ACC112 (cell line): ENCODE measurements around the gene PPDPF.

Experiments
- H2AFZ ChIP-seq: fragments of 200-600 bp; sonication (generic); one replicate; pipeline ENCODE4 v1.6.0; 2017; ENCODE audit warnings: antibody characterized with exemption, low read length; ENCODE audit not compliant: unreplicated experiment
- H3K27ac ChIP-seq: fragments of 200-600 bp; sonication (generic); 2 replicates; pipeline ENCODE4 v1.5.1; 2014; ENCODE audit warnings: low read depth, mild to moderate bottlenecking, antibody characterized with exemption, low read length, moderate library complexity
- H3K27me3 ChIP-seq: fragments of 200-600 bp; sonication (generic); 2 replicates; pipeline ENCODE4 v1.6.1; 2014; ENCODE audit warnings: mild to moderate bottlenecking, antibody characterized with exemption, low read length, moderate library complexity, mixed read lengths; ENCODE audit not compliant: insufficient read depth
- H3K36me3 ChIP-seq: fragments of 200-600 bp; sonication (generic); 2 replicates; pipeline ENCODE4 v1.6.1; 2016; ENCODE audit warnings: mild to moderate bottlenecking, antibody characterized with exemption, low read length, moderate library complexity, mixed read lengths; ENCODE audit not compliant: insufficient read depth
- H3K4me1 ChIP-seq: fragments of 200-600 bp; sonication (generic); one replicate; pipeline ENCODE4 v1.6.1; 2016; ENCODE audit warnings: low read length, mixed read lengths; ENCODE audit not compliant: insufficient read depth, unreplicated experiment, control insufficient read depth
- H3K4me3 ChIP-seq: fragments of 200-600 bp; sonication (generic); 2 replicates; pipeline ENCODE4 v1.5.1; 2014; ENCODE audit warnings: mild to moderate bottlenecking, low read depth, low read length
- H3K79me2 ChIP-seq: fragments of 200-600 bp; sonication (generic); one replicate; pipeline ENCODE4 v1.6.0; 2016; ENCODE audit warnings: low read length; ENCODE audit not compliant: control insufficient read depth, unreplicated experiment, insufficient read depth

Gene PPDPF

GRCh38 chr20:63500902-63501817 lies 19.4 kb upstream of the PPDPF start:
- peaks cover 34% of the 10 kb centered on the region for H3K27me3 ChIP-seq
- no peak overlapping the region for H3K4me3 ChIP-seq
- no peak overlapping the region for H3K27ac ChIP-seq
- no peaks in the 10 kb centered on the region for H3K36me3 ChIP-seq
- H3K79me2 ChIP-seq: no peaks in the 10 kb centered on the region
- no peak overlapping the region for H2AFZ ChIP-seq
- peaks cover 8% of the 10 kb centered on the region for H3K4me1 ChIP-seq

- H2AFZ ChIP-seq: no peak overlapping the region
- no peak overlapping the region for H3K4me3 ChIP-seq
These were observed 18.5 kb upstream of the PPDPF start for GRCh38 chr20:63501818-63502670.

GRCh38 chr20:63502671-63503172 lies 17.8 kb upstream of the PPDPF start:
- no peaks in the 10 kb centered on the region for H3K36me3 ChIP-seq
- no peak overlapping the region for H3K27ac ChIP-seq
- no peak overlapping the region for H3K4me3 ChIP-seq
- peaks cover 34% of the 10 kb centered on the region for H3K27me3 ChIP-seq
- peaks cover 7% of the 10 kb centered on the region for H3K4me1 ChIP-seq
- no peak overlapping the region for H2AFZ ChIP-seq
- H3K79me2 ChIP-seq: no peaks in the 10 kb centered on the region

More at GRCh38 chr20:63501818-63502670, 18.5 kb upstream of the PPDPF start:
- Histone ChIP-seq H3K36me3 (no peaks in the 10 kb centered on the region), H3K4me1 (peaks cover 8% of the 10 kb centered on the region), H3K79me2 (no peaks in the 10 kb centered on the region), H3K27me3 (peaks cover 34% of the 10 kb centered on the region), H3K27ac (no peak overlapping the region)

GRCh38 chr20:63503524-63503923 lies 17.0 kb upstream of the PPDPF start:
- no peaks in the 10 kb centered on the region for H3K36me3 ChIP-seq
- H3K4me1 ChIP-seq: no peaks in the 10 kb centered on the region
- H3K27ac ChIP-seq: no peak overlapping the region
- H3K27me3 ChIP-seq: peaks cover 28% of the 10 kb centered on the region; the same call in 1 of the 2 replicates
- no peak overlapping the region for H3K4me3 ChIP-seq
- no peak overlapping the region for H2AFZ ChIP-seq
- H3K79me2 ChIP-seq: no peaks in the 10 kb centered on the region

GRCh38 chr20:63504642-63505041 lies 15.9 kb upstream of the PPDPF start:
- Histone ChIP-seq H3K36me3 (no peaks in the 10 kb centered on the region), H3K79me2 (no peaks in the 10 kb centered on the region), H3K27me3 (peaks cover 23% of the 10 kb centered on the region; the same call in 1 of the 2 replicates), H2AFZ (no peak overlapping the region), H3K4me3 (no peak overlapping the region), H3K27ac (no peak overlapping the region), H3K4me1 (no peaks in the 10 kb centered on the region)

GRCh38 chr20:63505281-63505680 lies 15.3 kb upstream of the PPDPF start:
- Histone ChIP-seq H2AFZ (no peak overlapping the region), H3K27ac (no peak overlapping the region), H3K4me1 (no peaks in the 10 kb centered on the region), H3K4me3 (no peak overlapping the region), H3K36me3 (no peaks in the 10 kb centered on the region), H3K79me2 (no peaks in the 10 kb centered on the region), H3K27me3 (peaks cover 18% of the 10 kb centered on the region; the same call in 1 of the 2 replicates)

- Histone ChIP-seq H3K79me2 (no peaks in the 10 kb centered on the region), H3K27ac (no peak overlapping the region), H3K27me3 (peaks cover 17% of the 10 kb centered on the region; the same call in 1 of the 2 replicates), H2AFZ (no peak overlapping the region), H3K36me3 (no peaks in the 10 kb centered on the region), H3K4me3 (no peak overlapping the region), H3K4me1 (no peaks in the 10 kb centered on the region)
These were observed 14.8 kb upstream of the PPDPF start for GRCh38 chr20:63505723-63506122.

- Histone ChIP-seq H3K36me3 (no peaks in the 10 kb centered on the region), H3K4me1 (no peaks in the 10 kb centered on the region), H3K4me3 (no peak overlapping the region), H3K27me3 (peaks cover 17% of the 10 kb centered on the region; the same call in 1 of the 2 replicates), H3K79me2 (no peaks in the 10 kb centered on the region), H3K27ac (no peak overlapping the region), H2AFZ (no peak overlapping the region)
These were observed 13.4 kb upstream of the PPDPF start for GRCh38 chr20:63507083-63507743.

- Histone ChIP-seq H3K4me1 (no peaks in the 10 kb centered on the region), H3K27me3 (peaks cover 19% of the 10 kb centered on the region; the same call in 1 of the 2 replicates), H3K27ac (no peak overlapping the region), H2AFZ (no peak overlapping the region), H3K36me3 (no peaks in the 10 kb centered on the region), H3K79me2 (no peaks in the 10 kb centered on the region), H3K4me3 (no peak overlapping the region)
These were observed 12.3 kb upstream of the PPDPF start for GRCh38 chr20:63508072-63508768.
